Left forelimb (tissue), 1 donor: Measurements from ENCODE around the gene CMSS1.

ENCODE experiments used
- DNase-seq: peaks from one replicate; pipeline ENCODE4 v3.0.0-alpha.2; 2018; ENCODE audit warnings: low spot score

CMSS1 gene

DNA sequence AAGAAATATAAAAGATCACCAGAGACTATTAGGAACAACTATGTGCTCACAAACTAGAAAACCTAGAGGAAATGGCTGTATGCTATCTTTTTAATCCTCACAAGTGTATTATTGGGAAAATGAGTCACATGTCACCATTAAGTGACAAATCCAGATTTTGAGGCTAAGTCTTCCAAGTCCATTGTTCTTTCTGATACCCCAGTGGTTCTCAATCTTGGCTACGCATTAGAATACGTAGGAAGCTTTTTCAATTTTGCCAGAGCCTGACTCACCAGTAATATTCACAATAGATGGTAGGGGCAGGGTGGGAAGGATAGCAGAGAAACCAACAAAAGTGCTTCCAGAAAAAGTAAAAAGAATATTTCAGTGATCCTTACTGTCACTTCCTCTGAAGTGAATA, 179.6 kb downstream of the CMSS1 start:
- DNase-seq = no peak

DNA sequence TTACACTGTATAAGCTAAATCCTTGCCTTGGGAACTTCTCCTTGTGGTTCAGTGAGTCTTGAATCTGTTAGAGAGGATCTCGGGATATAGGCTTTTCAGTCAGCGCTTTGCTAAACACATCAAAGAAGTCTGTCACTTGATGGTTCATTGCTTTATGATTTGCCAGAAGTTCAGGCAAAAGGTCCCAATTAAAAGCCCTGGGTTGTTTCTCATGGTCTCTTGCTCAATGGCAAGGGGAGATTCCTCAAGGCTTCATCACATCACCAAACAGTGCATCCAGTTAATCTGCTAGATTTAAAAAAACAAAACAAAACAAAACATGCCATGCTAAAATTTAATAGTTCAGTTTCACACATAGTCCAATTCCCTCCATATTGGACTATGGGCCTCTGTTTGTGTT, 181.9 kb downstream of the CMSS1 start:
- DNase-seq = no peak

DNA sequence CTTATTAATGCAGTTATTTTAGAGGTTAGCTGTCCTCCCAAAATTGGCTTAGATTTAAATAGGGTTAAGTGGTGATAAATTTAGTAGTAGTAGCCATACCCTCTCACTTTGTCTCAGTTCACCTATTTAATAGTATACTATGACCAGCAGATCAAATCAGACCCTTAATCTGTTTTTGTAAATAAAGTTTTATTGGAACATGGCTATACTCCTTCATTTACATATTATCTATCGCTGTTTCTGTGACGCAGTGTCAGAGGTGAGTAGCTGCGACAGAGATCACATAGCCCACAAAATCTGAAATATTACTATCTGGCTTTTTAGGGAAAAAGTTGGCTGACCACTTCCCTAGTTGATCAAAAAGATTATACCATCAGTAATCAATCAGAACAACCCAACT, 183.4 kb downstream of the CMSS1 start:
- no peak for DNase-seq

DNA sequence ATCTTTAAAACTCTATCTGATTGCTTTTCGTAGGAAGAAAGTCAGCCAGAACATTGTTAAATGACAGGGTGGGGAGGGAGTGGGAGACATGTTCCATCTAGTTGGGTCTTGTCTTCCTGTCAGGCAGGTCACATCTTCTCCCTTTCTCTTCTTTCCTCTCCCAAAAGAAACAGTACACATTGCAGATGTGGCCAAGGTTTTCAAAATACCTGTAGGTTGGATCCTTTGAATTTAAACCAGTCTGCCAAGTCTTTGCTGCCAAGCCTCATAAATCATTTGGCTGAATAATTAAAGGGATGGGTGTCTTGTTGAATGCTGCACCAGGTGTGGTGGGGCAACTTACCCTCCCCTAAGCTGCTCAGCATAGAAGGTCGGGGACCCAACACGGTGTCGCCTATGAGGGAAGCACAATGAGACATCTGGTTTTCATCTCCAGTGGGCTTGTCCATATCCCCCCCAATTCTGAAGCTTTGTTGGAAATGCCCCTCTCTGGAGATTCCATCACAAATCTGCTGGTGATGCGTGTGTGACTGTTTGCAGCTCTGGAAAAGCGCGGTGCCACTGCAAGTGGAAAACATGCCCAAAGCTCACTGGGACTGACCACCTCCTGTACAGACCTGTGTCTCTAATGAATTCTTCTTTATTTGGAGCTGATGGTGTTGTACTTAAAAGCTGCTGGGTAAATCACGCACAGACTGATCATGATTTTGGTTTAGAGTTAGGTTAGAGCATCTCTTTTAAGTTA, 184.0 kb downstream of the CMSS1 start:
- DNase-seq = no peak

DNA sequence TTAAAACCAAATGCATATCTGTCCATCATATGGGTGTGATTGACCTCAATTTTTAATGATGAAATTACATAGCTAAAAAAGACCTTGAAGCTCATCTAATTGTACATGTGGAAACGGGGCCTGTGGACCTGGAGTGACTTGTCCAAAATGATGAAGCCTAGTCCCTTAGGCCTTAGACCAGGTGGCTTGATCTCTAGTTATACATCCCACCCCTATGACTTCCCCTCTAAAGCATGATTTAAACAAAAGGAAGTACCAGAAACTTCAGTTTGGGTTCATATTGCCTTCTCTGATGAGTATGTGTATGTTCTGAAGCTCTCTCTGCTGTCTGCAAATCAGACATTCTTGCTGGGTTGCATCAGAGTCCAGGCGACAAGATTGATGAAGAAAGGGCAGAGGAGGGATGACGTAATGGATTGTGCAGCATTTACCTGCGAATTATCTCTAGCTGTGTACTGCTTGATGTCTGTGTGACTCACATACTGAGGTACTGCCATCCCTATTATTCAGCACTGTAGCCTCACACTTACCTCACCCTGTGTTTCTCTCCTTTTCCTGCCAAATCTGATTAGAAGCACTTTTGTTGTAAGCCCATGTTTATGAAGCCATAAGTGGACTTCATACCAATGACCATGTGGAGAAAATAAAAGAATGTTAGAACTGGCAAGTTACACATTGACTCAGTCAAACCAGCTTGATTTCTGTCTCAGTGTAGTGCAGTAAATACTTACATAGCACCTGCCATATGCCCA, 185.1 kb downstream of the CMSS1 start:
- DNase-seq = no peak

DNA sequence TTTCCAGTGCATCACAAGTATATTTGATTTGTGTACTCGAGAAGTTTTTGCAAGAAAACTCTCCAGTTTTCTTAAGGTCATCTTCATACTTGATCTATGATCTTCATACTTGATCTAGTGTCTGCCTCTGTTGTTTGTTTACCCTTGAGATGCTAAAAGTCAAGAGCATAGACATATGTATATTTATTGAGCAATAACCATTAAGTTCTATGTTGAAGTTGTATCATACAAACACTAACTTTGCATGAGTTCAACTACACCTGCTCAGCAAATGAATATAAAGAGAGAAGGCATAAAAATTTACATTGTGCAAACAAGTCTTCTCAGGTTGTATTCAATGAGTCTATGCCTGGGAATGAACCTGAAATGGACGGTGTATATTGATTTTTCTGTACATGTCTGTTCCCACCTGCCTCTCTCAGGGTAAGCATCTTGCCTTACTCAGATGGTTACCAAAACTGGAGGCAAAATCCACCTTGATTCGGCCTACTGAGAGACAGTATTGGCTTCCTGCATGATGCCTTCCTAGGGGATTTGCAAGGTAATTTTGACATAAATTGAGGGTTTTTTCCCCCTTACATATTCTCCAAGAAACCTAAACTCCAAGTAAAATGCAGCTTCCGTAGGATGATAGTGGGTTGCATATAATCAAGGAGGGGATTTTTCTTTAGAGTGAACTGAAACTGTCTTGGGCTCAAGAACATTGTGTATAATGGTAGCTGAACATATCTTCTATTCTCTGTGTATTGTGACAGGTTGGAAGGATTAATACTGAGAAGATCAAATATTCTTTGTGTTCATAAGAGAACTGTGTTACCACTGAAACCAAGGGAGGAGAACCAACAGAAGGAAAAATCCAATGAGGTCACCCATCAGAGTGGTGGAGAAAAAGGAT, 186.2 kb downstream of the CMSS1 start:
- no peak for DNase-seq

DNA sequence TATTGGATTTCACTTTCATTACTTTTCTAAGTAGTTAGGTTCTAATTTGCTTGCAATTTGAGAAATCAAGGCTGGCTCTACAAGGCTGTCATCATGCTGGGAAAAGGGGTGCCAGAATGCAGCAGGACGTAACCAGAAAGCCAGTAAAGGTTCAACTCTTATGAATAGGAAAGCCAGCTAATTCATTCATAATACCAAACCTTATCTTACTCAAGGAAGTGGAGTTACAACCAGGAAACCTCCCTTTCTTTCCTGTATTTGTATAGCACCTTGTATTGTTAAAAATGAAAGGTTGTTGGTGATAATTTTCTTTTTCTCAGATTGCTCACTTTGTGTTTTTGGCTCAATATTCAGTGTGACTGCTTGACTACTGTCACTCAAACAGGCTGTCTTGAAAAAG, 187.3 kb downstream of the CMSS1 start:
- DNase-seq = no peak

DNA sequence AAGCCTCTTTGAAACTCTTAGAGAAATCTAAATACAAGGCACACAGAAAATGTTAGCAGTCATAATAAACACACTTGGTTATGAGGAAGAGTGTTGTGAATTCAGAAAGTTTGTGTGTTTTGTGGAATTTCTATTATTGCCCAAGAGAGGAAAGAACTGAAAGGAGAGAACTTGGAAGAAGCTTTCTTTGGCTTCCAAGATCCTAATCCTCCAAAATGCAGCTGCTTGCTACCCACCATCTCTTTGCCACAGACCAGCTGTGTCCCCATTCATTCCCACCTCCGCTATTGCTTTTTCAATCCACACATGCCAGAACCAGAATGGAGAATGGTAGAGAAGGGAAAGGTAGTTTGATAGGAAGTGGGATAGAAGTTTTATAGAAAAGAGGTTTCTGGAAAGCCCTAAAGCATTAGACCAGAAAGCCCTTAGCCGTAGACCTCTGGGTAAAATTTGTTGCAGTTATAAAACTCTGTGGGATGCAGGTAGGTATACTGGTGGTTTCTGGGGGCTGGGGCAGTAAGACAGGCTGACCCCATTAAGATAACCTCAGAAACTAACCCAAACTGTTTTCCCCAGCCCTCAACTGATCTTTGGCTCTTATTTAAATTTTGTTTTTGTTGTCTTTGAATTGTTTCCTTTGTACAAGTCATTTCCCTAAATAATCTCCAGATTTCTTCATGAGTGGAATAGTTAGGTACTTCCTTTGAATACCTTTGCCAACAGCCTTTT, 188.2 kb downstream of the CMSS1 start:
- DNase-seq = no peak

DNA sequence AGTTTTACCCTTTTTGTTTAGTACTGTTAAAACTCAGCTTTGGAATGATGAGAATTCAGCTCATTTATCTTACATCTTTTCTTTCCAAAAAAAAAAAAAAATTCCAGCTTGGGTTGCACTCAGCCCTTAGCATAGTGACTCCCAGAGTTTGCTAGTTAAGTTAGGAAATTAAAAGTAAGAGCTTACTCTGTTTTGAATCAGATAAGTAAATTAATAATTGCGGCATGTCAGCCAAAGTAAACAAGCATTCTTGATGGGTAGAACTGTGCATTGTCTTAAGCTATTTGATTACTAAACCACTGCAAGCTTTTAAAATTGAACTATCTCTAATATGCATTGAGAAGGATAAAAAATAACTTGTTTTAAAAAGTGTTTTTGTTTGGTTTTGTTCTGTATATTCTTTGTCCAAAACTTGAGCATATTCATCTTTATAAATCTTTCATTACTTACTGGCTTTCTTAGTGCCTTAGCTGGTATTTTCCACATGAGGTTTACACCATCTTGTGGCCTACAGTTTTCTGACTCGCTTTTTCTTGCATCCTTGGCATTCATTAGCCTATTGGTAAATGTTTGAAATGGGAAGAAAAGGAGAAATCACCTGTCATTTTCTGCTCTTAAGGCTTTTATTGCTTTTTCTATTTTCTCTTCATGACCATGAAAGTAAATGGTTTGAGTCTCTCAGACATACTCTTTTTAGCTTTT, 189.1 kb downstream of the CMSS1 start:
- no peak for DNase-seq

DNA sequence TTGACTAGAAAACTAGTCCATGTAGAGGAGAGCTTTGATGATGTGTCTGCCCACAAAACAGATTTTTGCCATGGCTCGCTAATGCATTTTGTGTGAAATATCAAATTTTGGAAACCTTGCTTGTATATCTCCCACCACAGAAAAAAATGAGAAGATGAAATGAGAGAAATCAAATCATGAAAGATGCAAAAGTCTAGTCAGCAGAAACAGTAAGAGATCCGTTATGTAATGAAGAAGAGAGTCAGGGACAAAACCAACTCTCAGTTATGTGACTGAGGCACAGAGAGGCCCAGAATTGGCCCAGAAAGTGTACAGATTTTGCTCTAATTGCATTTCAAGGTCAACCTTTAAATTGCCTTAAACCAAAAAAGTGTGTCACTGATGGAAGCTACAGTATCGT, 189.7 kb downstream of the CMSS1 start:
- DNase-seq = no peak

DNA sequence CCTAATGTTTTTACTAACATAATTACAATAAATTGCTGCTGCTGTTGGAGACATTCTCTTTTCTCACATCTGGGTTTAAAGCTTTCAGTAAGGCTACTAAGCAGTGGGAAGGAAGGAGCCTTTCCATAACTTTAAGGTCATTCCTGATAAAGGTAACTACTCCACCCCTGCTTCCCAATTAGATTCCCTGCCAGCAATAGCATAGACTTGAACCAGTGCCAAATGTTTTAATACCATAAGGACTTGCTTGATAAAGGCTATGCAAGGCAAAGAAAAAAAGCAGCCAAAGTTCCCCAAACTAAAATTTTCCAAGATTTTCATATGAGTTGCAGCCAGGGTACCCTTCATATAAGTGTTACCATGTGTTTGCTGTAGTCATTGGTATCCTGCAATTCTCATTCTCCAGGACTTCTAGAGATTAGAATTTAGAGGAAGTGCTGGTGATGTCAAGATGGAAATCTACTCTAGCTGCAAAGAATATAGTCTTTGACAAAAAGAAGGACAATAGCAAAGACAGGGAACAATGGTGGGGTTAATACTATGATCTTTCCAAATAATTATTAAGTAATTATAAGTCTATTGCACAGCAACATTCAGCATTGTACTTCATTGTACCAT, 190.5 kb downstream of the CMSS1 start:
- no peak for DNase-seq

DNA sequence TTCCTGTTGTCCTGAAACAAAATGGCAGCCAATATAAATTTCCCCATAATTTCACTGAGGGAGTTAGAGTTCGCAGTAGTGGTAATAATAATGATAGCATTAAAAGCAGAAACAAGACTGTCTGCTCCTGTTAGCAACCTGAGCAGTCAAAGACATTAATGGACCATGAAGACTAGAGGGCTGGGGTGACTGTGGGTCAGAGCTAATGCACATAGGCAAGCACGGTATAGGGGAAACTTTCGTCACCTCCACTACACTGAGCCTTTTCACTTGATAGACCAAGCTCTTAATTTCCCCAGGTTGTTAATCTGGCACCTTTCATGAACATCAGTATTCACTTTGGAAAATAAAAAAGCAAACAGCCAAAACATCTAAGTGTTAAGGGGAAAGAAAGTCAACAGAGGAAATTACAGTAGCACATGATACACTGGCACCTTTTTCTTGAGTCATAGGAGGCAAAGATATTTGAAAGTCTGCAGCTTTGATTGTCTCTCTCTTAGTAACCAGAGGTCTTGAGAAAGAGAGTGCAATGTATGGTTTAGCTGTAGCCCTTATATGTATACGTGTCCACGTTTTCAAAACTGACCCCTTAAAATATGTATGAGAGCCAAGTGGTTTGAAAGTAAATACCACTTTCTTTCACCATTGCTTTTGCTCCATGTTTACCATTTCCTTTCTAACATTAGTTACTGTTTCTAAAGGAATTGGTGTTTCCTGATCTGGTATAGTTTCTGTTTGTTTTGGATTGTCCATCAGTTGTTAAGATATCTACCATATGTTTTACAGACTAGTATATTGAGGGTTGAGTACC, 191.8 kb downstream of the CMSS1 start:
- no peak for DNase-seq

DNA sequence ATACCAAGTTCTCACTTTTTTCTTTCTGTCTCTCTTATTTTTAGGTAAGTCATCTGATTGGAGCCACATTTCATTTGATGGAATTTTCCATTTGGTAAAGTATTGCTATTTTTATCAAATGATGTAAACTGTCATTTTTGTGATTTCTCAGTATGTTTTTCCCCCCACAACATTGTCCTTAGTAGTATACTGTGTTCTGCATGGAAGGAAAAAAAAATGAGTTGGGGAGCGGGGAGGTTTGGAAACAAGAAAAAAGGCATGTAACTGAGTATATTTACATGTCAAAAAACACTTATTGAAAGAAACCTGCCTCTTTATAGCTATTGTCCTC, 192.4 kb downstream of the CMSS1 start:
- DNase-seq = no peak

DNA sequence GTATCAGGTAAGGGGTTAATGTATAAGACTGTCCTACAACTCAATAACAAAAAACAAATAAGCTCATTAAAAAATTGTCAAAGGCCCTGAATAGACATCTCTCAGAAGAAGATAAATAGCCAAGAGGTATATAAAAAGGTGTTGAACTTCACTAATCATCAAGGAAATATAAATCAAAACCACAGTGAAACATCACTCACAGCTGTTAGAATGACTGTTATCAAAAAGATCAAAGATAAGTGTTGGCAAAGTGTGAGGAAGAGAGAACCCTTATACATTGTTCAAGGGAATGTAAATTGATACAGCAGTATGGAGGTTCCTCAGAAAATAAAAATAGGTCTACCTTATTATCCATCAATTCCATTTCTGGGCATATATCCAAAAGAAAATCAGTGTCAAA, 201.1 kb downstream of the CMSS1 start:
- DNase-seq = no peak

DNA sequence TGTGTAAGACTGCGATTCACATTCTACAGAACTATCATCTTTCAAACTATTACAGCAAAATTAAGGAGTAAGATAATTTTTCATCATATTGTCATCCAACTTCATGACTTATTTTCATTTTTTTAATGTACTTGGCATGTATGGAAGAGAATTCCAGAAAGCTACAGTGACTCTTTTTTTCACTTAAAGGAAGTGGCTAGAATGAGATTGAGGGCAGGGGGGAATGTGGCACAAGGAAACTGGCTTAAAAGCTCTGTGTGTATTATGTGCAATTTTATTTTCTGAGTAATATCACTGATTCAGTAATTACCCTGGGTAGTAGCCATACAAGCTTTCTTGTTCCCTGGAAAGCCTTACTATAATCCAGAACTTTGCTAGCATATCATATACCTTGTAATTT, 202.1 kb downstream of the CMSS1 start:
- DNase-seq = no peak

DNA sequence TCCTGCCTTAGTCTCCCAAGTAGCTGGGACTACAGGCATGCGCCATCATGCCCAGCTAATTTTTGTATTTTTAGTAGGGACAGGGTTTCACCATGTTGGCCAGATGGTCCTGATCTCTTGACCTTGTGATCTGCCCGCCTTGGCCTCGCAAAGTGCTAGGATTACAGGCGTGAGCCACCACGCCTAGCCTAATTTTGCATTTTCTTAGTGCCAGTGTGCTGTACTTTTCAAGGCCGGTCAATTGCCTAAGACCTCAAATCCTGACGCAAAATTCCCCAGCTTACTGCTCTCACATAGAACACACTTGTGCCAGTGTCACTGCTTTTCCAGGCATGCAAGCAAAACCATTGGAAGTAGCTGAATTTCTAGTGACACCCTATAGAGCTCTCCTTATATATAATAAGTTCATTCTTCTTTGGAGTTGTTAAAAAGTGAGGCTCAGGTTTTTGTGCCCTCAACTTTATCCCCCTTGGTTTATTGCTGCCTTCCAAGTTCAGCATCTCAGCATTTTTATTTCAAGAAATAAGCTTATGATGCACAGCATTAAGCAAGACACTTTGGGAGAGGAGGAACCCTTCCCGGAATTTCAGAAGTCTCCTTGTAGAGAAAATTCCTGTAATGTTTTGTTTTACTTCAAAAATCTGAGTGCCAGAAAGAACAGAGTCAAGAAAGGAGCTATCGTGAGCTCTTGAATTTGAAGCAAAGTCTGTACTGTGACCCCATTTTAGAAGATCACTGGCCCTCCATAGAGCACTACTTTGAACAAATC, 203.4 kb downstream of the CMSS1 start:
- DNase-seq = no peak

DNA sequence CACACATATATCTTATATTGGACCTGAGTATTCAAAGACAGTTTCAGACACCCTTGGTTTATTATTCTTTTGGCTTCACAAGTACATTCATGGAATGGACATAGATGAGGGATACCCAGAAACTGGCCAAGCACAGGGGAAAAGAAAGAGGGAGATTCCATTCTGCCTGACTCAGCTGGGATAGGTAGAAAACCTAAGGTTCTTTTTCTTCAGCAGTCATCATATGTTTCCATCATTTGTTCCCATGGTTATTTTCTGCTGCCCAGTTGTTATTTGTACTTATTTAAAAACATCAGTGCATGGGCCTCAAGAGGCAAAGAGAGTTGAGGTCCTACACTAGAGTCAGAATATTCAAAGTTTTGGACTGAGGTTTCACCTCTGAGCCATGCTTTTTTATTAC, 204.8 kb downstream of the CMSS1 start:
- DNase-seq = no peak

DNA sequence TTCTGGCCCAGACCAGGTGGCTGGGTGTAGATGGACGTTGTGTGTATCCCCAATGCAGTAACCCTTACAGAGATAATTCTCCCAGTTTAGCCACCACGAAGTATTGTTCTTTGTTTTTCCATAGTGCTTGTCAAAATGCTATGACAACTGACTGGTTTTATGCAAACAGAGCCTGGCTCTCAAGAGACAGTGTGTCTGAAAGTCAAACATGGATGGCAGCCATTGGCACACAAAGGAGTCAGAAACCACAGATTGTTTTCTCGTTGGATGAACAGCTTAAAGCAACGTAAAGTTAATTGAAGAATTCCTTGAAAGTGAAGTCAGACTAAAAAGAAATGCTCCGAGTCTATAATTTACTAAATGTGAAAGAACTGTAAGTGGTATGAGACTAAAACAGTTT, 205.5 kb downstream of the CMSS1 start:
- DNase-seq = no peak

DNA sequence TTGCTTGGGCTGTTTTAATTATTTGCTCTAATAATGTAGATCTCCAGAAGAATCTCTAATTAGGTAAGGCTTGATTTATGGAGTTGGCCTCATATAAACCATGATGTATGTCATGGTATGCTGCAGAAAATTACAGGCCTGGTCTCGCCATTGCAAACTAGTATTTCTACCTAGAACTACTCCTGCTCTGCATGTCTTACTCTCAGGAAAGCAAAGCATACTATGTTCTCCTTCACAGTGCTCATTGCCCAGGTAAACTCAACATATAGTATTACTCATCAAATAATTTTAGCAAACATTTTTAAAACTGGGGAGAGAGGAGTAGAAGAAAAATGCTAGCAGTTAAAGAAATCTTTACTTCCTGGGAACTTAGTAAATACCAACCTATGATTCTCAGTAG, 205.9 kb downstream of the CMSS1 start:
- no peak for DNase-seq
